HFF-Myc (cell line): ENCODE measurements around the gene IDE.
"Not testable (repeated sequence)": the region's sequence is repeated elsewhere in the genome, so short reads cannot be mapped to it uniquely, and the experiment has no call there.

ENCODE experiments used
- DNase-seq: peaks from one replicate; pipeline ENCODE4 v3.0.0-alpha.2; 2011; ENCODE audit warnings: low read depth; ENCODE audit errors: extremely low read depth
- H3K4me3 ChIP-seq: replicated peaks from 2 replicates; pipeline ENCODE4 v1.5.1; 2011; ENCODE audit warnings: low read depth, mild to moderate bottlenecking, control low read depth, low read length
- CTCF ChIP-seq: IDR thresholded peaks from 2 replicates; pipeline ENCODE4 v1.5.1; 2012; ENCODE audit warnings: mild to moderate bottlenecking, low read depth, low read length, control low read depth; ENCODE audit errors: missing control alignments

The IDE gene

GRCh38 chr10:92405419-92405924, 168.4 kb downstream of the IDE start:
- TF ChIP-seq CTCF = no peak
- no peak for DNase-seq
- no peak overlapping the region for H3K4me3 ChIP-seq

- DNase-seq = no peak
- TF ChIP-seq CTCF = no peak
- H3K4me3 ChIP-seq = no peak overlapping the region
Observed at GRCh38 chr10:92404612-92405418, 169.1 kb downstream of the IDE start.

GRCh38 chr10:92402234-92402633, 171.7 kb downstream of the IDE start:
- DNase-seq = not testable (repeated sequence)

More at GRCh38 chr10:92402234-92402633, 171.7 kb downstream of the IDE start:
- H3K4me3 ChIP-seq = not testable (repeated sequence)
